ENCODE results near the gene RORC.
A peak's percentile ranks its signal among the peaks of the same experiment; 100 is the strongest.

Gene RORC

GRCh38 chr1:151825751-151826660, 5.6 kb downstream of the RORC start:
- no peak for DNase-seq

GRCh38 chr1:151825204-151825603, 6.4 kb downstream of the RORC start:
- no peak for DNase-seq

GRCh38 chr1:151823175-151823574, 8.4 kb downstream of the RORC start:
- no peak for DNase-seq

- DNase-seq: no peak
These were observed 9.2 kb downstream of the RORC start for GRCh38 chr1:151822404-151822803.

- DNase-seq: peak; percentile 91
These were observed 10.7 kb downstream of the RORC start for GRCh38 chr1:151820940-151821339.

- DNase-seq: no peak
These were observed 11.5 kb downstream of the RORC start for GRCh38 chr1:151819976-151820623.

GRCh38 chr1:151819227-151819835, 12.3 kb downstream of the RORC start:
- DNase-seq: no peak

GRCh38 chr1:151817353-151817730, 14.3 kb downstream of the RORC start:
- no peak for DNase-seq

- DNase-seq: no peak
These were observed 14.9 kb downstream of the RORC start for GRCh38 chr1:151816548-151817352.

GRCh38 chr1:151815716-151816327, 15.8 kb downstream of the RORC start:
- no peak for DNase-seq

GRCh38 chr1:151814971-151815545, 16.5 kb downstream of the RORC start:
- no peak for DNase-seq

- no peak for DNase-seq
These were observed 17.2 kb downstream of the RORC start for GRCh38 chr1:151814426-151814825.

GRCh38 chr1:151813271-151813977, 18.2 kb downstream of the RORC start:
- DNase-seq: no peak

- DNase-seq: no peak
These were observed 20.4 kb downstream of the RORC start for GRCh38 chr1:151811181-151811580.

- DNase-seq: no peak
These were observed 21.5 kb downstream of the RORC start for GRCh38 chr1:151809985-151810556.

GRCh38 chr1:151809290-151809984, 22.2 kb downstream of the RORC start:
- DNase-seq: no peak

GRCh38 chr1:151807766-151808165, 23.8 kb downstream of the RORC start:
- no peak for DNase-seq

- DNase-seq: no peak
These were observed 24.5 kb downstream of the RORC start for GRCh38 chr1:151807131-151807530.

GRCh38 chr1:151806170-151806569, 25.4 kb downstream of the RORC start:
- DNase-seq: no peak

- DNase-seq: no peak
These were observed 26.4 kb downstream of the RORC start, which contains the start of gene LINGO4 for GRCh38 chr1:151805066-151805820. LINGO4 (minus strand) TSS chr1:151805419; CDS start chr1:151802704, 2,715 bp downstream.

All from NCI-H510A treated with DMSO at 0.1 percent for 48 hours (cell line).